Vagina (tissue), 2 donors: ENCODE results near the gene LRIG3. TPM values are rescaled to one million over a fixed set of nuclear protein-coding genes. Genes with fewer than 3 reads are reported as not detected.
"Not testable (repeated sequence)": the region's sequence is repeated elsewhere in the genome, so short reads cannot be mapped to it uniquely, and the experiment has no call there.

Experiments used
- DNase-seq, 2 donors: peaks; one replicate each; pipeline ENCODE4 v3.0.0-alpha.2; 2017; ENCODE audit errors: extremely low spot score in 2 of 2
- H3K27ac ChIP-seq: fragments of 200-600 bp; sonication (generic); one replicate; pipeline ENCODE4 v1.5.1; 2019
- H3K27me3 ChIP-seq: fragments of 200-600 bp; sonication (generic); one replicate; pipeline ENCODE4 v1.5.1; 2019
- H3K36me3 ChIP-seq, 2 donors: fragments of 200-600 bp; sonication (generic); one replicate each; pipeline ENCODE4 v1.5.1; 2017 to 2019
- H3K4me1 ChIP-seq: fragments of 200-600 bp; sonication (generic); one replicate; pipeline ENCODE4 v1.5.1; 2019
- H3K4me3 ChIP-seq, 2 donors: fragments of 200-600 bp; sonication (generic); 1 replicate in 1 of 2; 2 replicates in 1 of 2; pipeline ENCODE4 v1.5.1; 2016 to 2019
- H3K9me3 ChIP-seq: fragments of 200-600 bp; sonication (generic); one replicate; pipeline ENCODE4 v1.5.1; 2019
- CTCF ChIP-seq, 3 experiments: fragments of 450-650 bp in 2 of 3; fragments of 200-600 bp in 1 of 3; sonication (generic) in 1 of 3; IDR thresholded peaks; one replicate each; pipeline ENCODE4 v1.5.1; 2017 to 2019; ENCODE audit warnings: antibody characterized with exemption in 3 of 3, mild to moderate bottlenecking in 2 of 3, moderate library complexity in 2 of 3
- POLR2A ChIP-seq, 2 donors: fragments of 450-650 bp; IDR thresholded peaks; one replicate each; pipeline ENCODE4 v1.6.1; 2017; ENCODE audit warnings: antibody characterized with exemption in 2 of 2, mild to moderate bottlenecking in 2 of 2, moderate library complexity in 2 of 2
- POLR2AphosphoS5 ChIP-seq, 2 donors: sonication (generic); formaldehyde crosslinking; IDR thresholded peaks; one replicate each; pipeline ENCODE4 v1.9.0; 2017; ENCODE audit warnings: antibody characterized with exemption in 2 of 2, mild to moderate bottlenecking in 2 of 2, low read depth in 1 of 2; ENCODE audit not compliant: insufficient read depth in 1 of 2
- intact Hi-C: fragments of 100-400 bp; cut with DNase I; formaldehyde crosslinking; loops from one replicate; pipeline ENCODE4 v1.15.1; 2023
- total RNA-seq: library from RNA; depleted of rRNA; stranded (reverse); fragments of >200 nt; gene quantifications from one replicate; pipeline ENCODE4 v1.2.3, GENCODE V29; 2016

The LRIG3 gene
- total RNA-seq, 1 donor from 2014 or later = 54.0 TPM

GRCh38 chr12:58957298-58957697, 37.0 kb upstream of the LRIG3 start:
- Histone ChIP-seq H3K4me1 (no peaks in the 10 kb centered on the region), H3K9me3 (no peaks in the 10 kb centered on the region), H3K27ac (no peak overlapping the region), H3K27me3 (no peaks in the 10 kb centered on the region), H3K36me3 (no peaks in the 10 kb centered on the region), H3K4me3 (no peak overlapping the region)
- no peak for DNase-seq
- intact Hi-C loops = no loop called here
- TF ChIP-seq POLR2A (IDR thresholded peaks at IDR 0.05) = no peak
- no peak for TF ChIP-seq POLR2AphosphoS5 (IDR thresholded peaks at IDR 0.05; ENCODE audit: insufficient read depth in 1 of 2, low read depth in 1 of 2)
- no peak for TF ChIP-seq CTCF (IDR thresholded peaks at IDR 0.05)

GRCh38 chr12:58955849-58956248, 35.5 kb upstream of the LRIG3 start:
- H3K9me3 ChIP-seq = no peaks in the 10 kb centered on the region
- no peak overlapping the region for H3K27ac ChIP-seq
- no peaks in the 10 kb centered on the region for H3K4me1 ChIP-seq
- no peak overlapping the region for H3K4me3 ChIP-seq
- TF ChIP-seq POLR2AphosphoS5 (IDR thresholded peaks at IDR 0.05; ENCODE audit: insufficient read depth in 1 of 2, low read depth in 1 of 2) (no peak), CTCF (IDR thresholded peaks at IDR 0.05) (no peak), POLR2A (IDR thresholded peaks at IDR 0.05) (no peak)
- no peaks in the 10 kb centered on the region for H3K36me3 ChIP-seq
- no peaks in the 10 kb centered on the region for H3K27me3 ChIP-seq
- no peak for DNase-seq
- intact Hi-C loops = no loop called here

- Histone ChIP-seq H3K27me3 (no peaks in the 10 kb centered on the region), H3K9me3 (no peaks in the 10 kb centered on the region), H3K36me3 (no peaks in the 10 kb centered on the region), H3K4me3 (no peak overlapping the region), H3K27ac (no peak overlapping the region), H3K4me1 (no peaks in the 10 kb centered on the region)
- no peak for DNase-seq
- TF ChIP-seq POLR2AphosphoS5 (IDR thresholded peaks at IDR 0.05; ENCODE audit: insufficient read depth in 1 of 2, low read depth in 1 of 2) = no peak
- no peak for TF ChIP-seq POLR2A (IDR thresholded peaks at IDR 0.05)
- intact Hi-C loops = no loop called here
These were observed 33.7 kb upstream of the LRIG3 start for GRCh38 chr12:58954002-58954401.

DNA sequence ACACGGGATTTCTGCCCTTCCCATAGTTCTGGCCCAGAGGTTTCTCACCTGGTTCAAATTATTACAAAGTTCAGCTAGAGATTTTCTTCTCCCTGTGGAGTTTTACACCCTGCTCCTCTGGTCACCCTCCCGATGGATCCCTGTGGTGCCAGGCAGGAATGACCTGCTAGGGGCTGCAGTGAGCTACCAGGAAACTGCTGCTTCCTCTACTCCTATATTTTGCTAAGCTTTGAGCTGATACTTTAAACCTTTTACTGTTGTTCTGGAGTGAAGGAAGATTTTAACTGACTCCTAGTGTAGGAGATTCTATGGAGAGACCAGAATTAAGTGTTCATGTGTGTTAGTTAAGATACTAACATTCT, 30.4 kb upstream of the LRIG3 start:
- TF ChIP-seq POLR2AphosphoS5 (IDR thresholded peaks at IDR 0.05; ENCODE audit: insufficient read depth in 1 of 2, low read depth in 1 of 2) = no peak
- no peak for TF ChIP-seq CTCF (IDR thresholded peaks at IDR 0.05)
- TF ChIP-seq POLR2A (IDR thresholded peaks at IDR 0.05) = no peak
- no peak overlapping the region for H3K27ac ChIP-seq
- H3K4me3 ChIP-seq = no peak overlapping the region
- no peaks in the 10 kb centered on the region for H3K27me3 ChIP-seq
- DNase-seq = no peak
- no peaks in the 10 kb centered on the region for H3K9me3 ChIP-seq
- no peaks in the 10 kb centered on the region for H3K36me3 ChIP-seq
- no peaks in the 10 kb centered on the region for H3K4me1 ChIP-seq
- intact Hi-C loops = no loop called here

DNA sequence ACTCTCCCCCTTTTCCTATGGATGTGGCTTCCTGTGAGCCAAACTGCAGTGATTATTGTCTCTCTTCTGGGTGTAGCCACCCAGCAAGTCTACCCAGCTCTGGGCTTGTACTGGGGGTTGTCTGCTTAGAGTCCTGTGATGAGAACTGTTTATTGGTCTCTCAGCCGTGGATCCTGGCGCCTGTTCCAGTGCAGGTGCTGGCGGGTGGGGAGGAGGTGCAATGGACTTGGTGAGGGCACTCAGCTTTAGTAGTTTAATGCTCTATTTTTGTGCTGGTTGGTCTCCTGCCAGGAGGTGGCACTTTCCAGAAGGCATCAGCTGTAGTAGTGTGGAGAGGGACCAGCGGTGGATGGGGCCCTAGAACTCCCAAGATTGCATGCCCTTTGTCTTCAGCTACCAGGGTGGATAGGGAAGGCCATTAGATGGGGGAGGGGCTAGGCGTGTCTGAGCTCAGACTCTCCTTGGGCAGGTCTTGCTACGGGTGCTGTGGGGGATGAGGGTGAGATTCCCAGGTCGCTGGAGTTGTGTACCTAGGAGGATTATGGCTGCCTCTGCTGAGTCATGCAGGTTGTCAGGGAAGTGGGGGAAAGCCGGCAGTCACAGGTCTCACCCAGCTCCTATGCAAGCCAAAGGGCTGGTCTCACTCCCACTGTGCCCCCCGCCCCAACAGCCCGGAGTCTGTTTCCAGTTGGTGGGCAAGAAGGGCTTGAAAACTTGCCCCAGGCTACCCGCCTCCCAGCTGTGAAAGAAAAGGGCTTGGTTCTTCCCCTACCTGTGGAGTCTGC, 29.8 kb upstream of the LRIG3 start:
- H3K27ac ChIP-seq, H3K4me3 ChIP-seq, H3K4me1 ChIP-seq, H3K27me3 ChIP-seq, H3K36me3 ChIP-seq, DNase-seq, intact Hi-C loops, H3K9me3 ChIP-seq: not testable (repeated sequence)

DNA sequence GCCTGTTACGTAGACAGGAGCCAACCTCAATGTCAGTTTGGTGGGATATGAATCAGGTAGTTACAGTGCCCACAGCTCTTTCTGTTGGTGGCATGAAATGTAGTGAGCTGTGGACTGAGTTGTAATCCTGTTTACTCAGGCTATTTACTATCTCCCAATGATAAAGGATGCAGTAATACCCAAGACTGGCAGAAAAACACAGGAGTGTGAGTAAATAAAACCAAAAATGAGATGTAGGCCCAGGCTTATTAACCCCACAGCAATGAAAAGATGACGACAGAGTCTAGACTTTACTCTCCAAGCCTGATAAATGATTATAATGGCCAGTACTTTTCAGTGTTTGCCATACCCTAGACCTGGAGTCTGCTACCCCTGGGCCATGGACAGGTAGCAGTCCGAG, 22.8 kb upstream of the LRIG3 start:
- no peaks in the 10 kb centered on the region for H3K9me3 ChIP-seq
- H3K4me1 ChIP-seq = no peaks in the 10 kb centered on the region
- no peak overlapping the region for H3K27ac ChIP-seq
- no peak for DNase-seq
- H3K36me3 ChIP-seq = no peaks in the 10 kb centered on the region
- no peaks in the 10 kb centered on the region for H3K27me3 ChIP-seq
- intact Hi-C loops = no loop called here
- TF ChIP-seq CTCF (IDR thresholded peaks at IDR 0.05) (no peak), POLR2A (IDR thresholded peaks at IDR 0.05) (no peak)
- H3K4me3 ChIP-seq = no peak overlapping the region
